GM23338 (cell line): ENCODE results near the gene TRNAU1AP.

ENCODE experiments used
- CREB1 ChIP-seq: fragments of 250-450 bp; sonication (Bioruptor Pico); IDR thresholded peaks from 2 replicates; pipeline ENCODE4 v1.5.0; 2020; ENCODE audit warnings: low read depth, mild to moderate bottlenecking, moderate library complexity
- CTCF ChIP-seq, 2 experiments: fragments of 200-600 bp in 1 of 2; sonication (generic) in 1 of 2; conservative IDR thresholded peaks; 2 replicates each; pipeline versions ENCODE4 v1.5.1 to v1.6.1; 2016 to 2017; ENCODE audit warnings: antibody characterized with exemption in 2 of 2, low read depth in 2 of 2, mild to moderate bottlenecking in 2 of 2, moderate library complexity in 1 of 2
- ETS1 ChIP-seq: IDR thresholded peaks from 2 replicates; pipeline ENCODE4 v1.6.1; 2016; ENCODE audit warnings: antibody characterized with exemption
- EZH2 ChIP-seq: fragments of 200-600 bp; sonication (generic); IDR thresholded peaks from one replicate; pipeline ENCODE4 v1.8.0; 2017; ENCODE audit warnings: antibody characterized with exemption, mild to moderate bottlenecking, low read depth; ENCODE audit not compliant: unreplicated experiment
- EZH2phosphoT487 ChIP-seq: fragments of 200-600 bp; sonication (generic); IDR thresholded peaks from one replicate; pipeline ENCODE4 v1.8.1; 2018; ENCODE audit warnings: antibody characterized with exemption; ENCODE audit not compliant: unreplicated experiment
- JUNB ChIP-seq: IDR thresholded peaks from one replicate; pipeline ENCODE4 v1.6.1; 2016; ENCODE audit warnings: antibody characterized with exemption; ENCODE audit not compliant: unreplicated experiment
- NANOG ChIP-seq: IDR thresholded peaks from 2 replicates; pipeline ENCODE4 v1.6.1; 2016; ENCODE audit warnings: antibody characterized with exemption, borderline replicate concordance
- POLR2AphosphoS5 ChIP-seq: IDR thresholded peaks from 2 replicates; pipeline ENCODE4 v1.6.1; 2016; ENCODE audit warnings: antibody characterized with exemption, low read depth
- REST ChIP-seq: IDR thresholded peaks from one replicate; pipeline ENCODE4 v1.6.1; 2018; ENCODE audit warnings: antibody characterized with exemption; ENCODE audit not compliant: unreplicated experiment
- STAT1 ChIP-seq: IDR thresholded peaks from one replicate; pipeline ENCODE4 v1.6.1; 2016; ENCODE audit warnings: antibody characterized with exemption; ENCODE audit not compliant: unreplicated experiment
- ZNF114 ChIP-seq: fragments of 250-450 bp; sonication (Bioruptor Pico); IDR thresholded peaks from 2 replicates; pipeline ENCODE4 v1.5.0; 2020; ENCODE audit warnings: mild to moderate bottlenecking, moderate library complexity
- ZNF331 ChIP-seq: fragments of 250-450 bp; sonication (Bioruptor Pico); IDR thresholded peaks from 2 replicates; pipeline ENCODE4 v1.5.0; 2020; ENCODE audit warnings: low read depth, mild to moderate bottlenecking, moderate library complexity
- ZNF462 ChIP-seq: fragments of 250-450 bp; sonication (Bioruptor Pico); IDR thresholded peaks from 2 replicates; pipeline ENCODE4 v1.5.0; 2020; ENCODE audit warnings: mild to moderate bottlenecking, moderate library complexity

GRCh38 chr1:28526886-28527285 lies 26.0 kb upstream of the TRNAU1AP start:
- TF ChIP-seq CTCF (conservative IDR thresholded peaks at IDR 0.05; ENCODE audit: low read depth in 2 of 2) (no peak), EZH2 (no peak), REST (no peak), ETS1 (no peak), POLR2AphosphoS5 (no peak), JUNB (no peak), EZH2phosphoT487 (no peak), CREB1 (no peak), STAT1 (no peak), NANOG (no peak), ZNF114 (CRISPR knock-in tag) (no peak), ZNF462 (CRISPR knock-in tag) (no peak), ZNF331 (CRISPR knock-in tag) (no peak)
